Measurements from ENCODE around the gene ACYP2. TPM values are rescaled to one million over a fixed set of nuclear protein-coding genes. Genes with fewer than 3 reads are reported as not detected.

ACYP2 gene
- total RNA-seq, 1 donor from 2014 or later = 7.0 TPM

GRCh38 chr2:54336977-54337255, 221.5 kb downstream of the ACYP2 start:
- no peak overlapping the region for H3K4me3 Mint-ChIP-seq (ENCODE audit: unreplicated experiment)
- no peaks in the 10 kb centered on the region for H3K9me3 Mint-ChIP-seq (ENCODE audit: unreplicated experiment)
- no peak overlapping the region for H3K27ac Mint-ChIP-seq (ENCODE audit: unreplicated experiment)
- H3K27me3 Mint-ChIP-seq (ENCODE audit: unreplicated experiment) = peaks cover 1% of the 10 kb centered on the region
- no peaks in the 10 kb centered on the region for H3K36me3 Mint-ChIP-seq (ENCODE audit: low read depth, unreplicated experiment)
- H3K4me1 Mint-ChIP-seq (ENCODE audit: unreplicated experiment) = peaks cover under 1% of the 10 kb centered on the region
- DNase-seq (ENCODE audit: low spot score) = no peak
- no peak for TF ChIP-seq CTCF (IDR thresholded peaks at IDR 0.05; ENCODE audit: unreplicated experiment)

GRCh38 chr2:54341656-54342055, 226.2 kb downstream of the ACYP2 start:
- Mint-ChIP-seq H3K9me3 (ENCODE audit: unreplicated experiment) (no peaks in the 10 kb centered on the region), H3K4me3 (ENCODE audit: unreplicated experiment) (no peak overlapping the region), H3K4me1 (ENCODE audit: unreplicated experiment) (peaks cover 16% of the 10 kb centered on the region), H3K36me3 (ENCODE audit: low read depth, unreplicated experiment) (no peaks in the 10 kb centered on the region), H3K27me3 (ENCODE audit: unreplicated experiment) (no peaks in the 10 kb centered on the region), H3K27ac (ENCODE audit: unreplicated experiment) (no peak overlapping the region)
- TF ChIP-seq CTCF (IDR thresholded peaks at IDR 0.05; ENCODE audit: unreplicated experiment) = no peak
- DNase-seq (ENCODE audit: low spot score) = no peak

GRCh38 chr2:54342603-54343002, 227.2 kb downstream of the ACYP2 start:
- H3K9me3 Mint-ChIP-seq (ENCODE audit: unreplicated experiment) = no peaks in the 10 kb centered on the region
- TF ChIP-seq CTCF (IDR thresholded peaks at IDR 0.05; ENCODE audit: unreplicated experiment) = no peak

GRCh38 chr2:54347622-54348021, 232.2 kb downstream of the ACYP2 start:
- Mint-ChIP-seq H3K4me1 (ENCODE audit: unreplicated experiment) (peaks cover 11% of the 10 kb centered on the region), H3K27me3 (ENCODE audit: unreplicated experiment) (no peaks in the 10 kb centered on the region), H3K4me3 (ENCODE audit: unreplicated experiment) (no peak overlapping the region), H3K9me3 (ENCODE audit: unreplicated experiment) (no peaks in the 10 kb centered on the region), H3K27ac (ENCODE audit: unreplicated experiment) (no peak overlapping the region), H3K36me3 (ENCODE audit: low read depth, unreplicated experiment) (no peaks in the 10 kb centered on the region)
- DNase-seq (ENCODE audit: low spot score) = no peak
- no peak for TF ChIP-seq CTCF (IDR thresholded peaks at IDR 0.05; ENCODE audit: unreplicated experiment)

More at GRCh38 chr2:54342603-54343002, 227.2 kb downstream of the ACYP2 start:
- Mint-ChIP-seq H3K4me3 (ENCODE audit: unreplicated experiment) (no peak overlapping the region), H3K27ac (ENCODE audit: unreplicated experiment) (no peak overlapping the region), H3K36me3 (ENCODE audit: low read depth, unreplicated experiment) (no peaks in the 10 kb centered on the region), H3K27me3 (ENCODE audit: unreplicated experiment) (no peaks in the 10 kb centered on the region), H3K4me1 (ENCODE audit: unreplicated experiment) (peaks cover 16% of the 10 kb centered on the region)
- DNase-seq (ENCODE audit: low spot score) = no peak

GRCh38 chr2:54348646-54349045, 233.2 kb downstream of the ACYP2 start:
- peaks cover 17% of the 10 kb centered on the region for H3K4me1 Mint-ChIP-seq (ENCODE audit: unreplicated experiment)
- DNase-seq (ENCODE audit: low spot score) = no peak
- H3K27ac Mint-ChIP-seq (ENCODE audit: unreplicated experiment) = no peak overlapping the region
- TF ChIP-seq CTCF (IDR thresholded peaks at IDR 0.05; ENCODE audit: unreplicated experiment) = no peak
- H3K36me3 Mint-ChIP-seq (ENCODE audit: low read depth, unreplicated experiment) = no peaks in the 10 kb centered on the region
- H3K27me3 Mint-ChIP-seq (ENCODE audit: unreplicated experiment) = no peaks in the 10 kb centered on the region
- no peak overlapping the region for H3K4me3 Mint-ChIP-seq (ENCODE audit: unreplicated experiment)
- no peaks in the 10 kb centered on the region for H3K9me3 Mint-ChIP-seq (ENCODE audit: unreplicated experiment)

All from endothelial cell (in vitro differentiated cells).